ENCODE data around the gene LACC1. TPM values are rescaled to one million over a fixed set of nuclear protein-coding genes. Genes with fewer than 3 reads are reported as not detected.

The LACC1 gene
- total and polyA plus RNA-seq, 9 donors = 2.0 to 7.3 (median 5.3) TPM

DNA sequence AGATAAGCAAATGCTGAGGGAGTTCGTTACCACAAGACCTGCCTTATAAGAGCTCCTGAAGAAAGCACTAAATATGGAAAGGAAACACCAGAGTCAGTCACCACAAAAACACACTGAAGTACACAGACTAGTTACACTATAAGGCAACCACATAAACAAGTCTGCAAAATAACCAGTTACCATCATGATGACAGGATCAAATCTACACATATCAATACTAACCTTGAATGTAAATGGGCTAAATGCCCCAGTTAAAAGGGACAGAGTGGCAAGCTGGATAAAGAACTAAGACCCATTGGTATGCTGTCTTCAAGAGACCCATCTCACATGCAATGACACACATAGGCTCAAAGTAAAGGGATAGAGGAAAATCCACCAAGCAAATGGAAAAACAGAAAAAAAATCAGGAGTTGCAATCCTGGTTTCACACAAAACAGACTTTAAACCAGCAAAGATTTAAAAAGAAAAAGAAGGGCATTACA lies 26.7 kb upstream of the LACC1 start:
- TF ChIP-seq POLR2A (IDR thresholded peaks at IDR 0.05) (no peak), EP300 (IDR thresholded peaks at IDR 0.05) (no peak), CTCF (IDR thresholded peaks at IDR 0.05) (no peak)
- H3K9me3 ChIP-seq = peaks cover 3 to 8% of the 10 kb centered on the region in 2 donors
- no peak overlapping the region for H3K27ac ChIP-seq
- H3K4me3 ChIP-seq = no peak overlapping the region
- H3K36me3 ChIP-seq = no peaks in the 10 kb centered on the region
- WGBS, 3 donors = 97 to 100% (median 98%) methylated on average over 1 of the region's 1 CpG
- intact Hi-C loops (cut with DNase I) = no loop called here
- peaks cover 2% of the 10 kb centered on the region for H3K4me1 ChIP-seq (ENCODE audit: insufficient read depth)
- DNase-seq = no peak
- no peaks in the 10 kb centered on the region for H3K27me3 ChIP-seq

GRCh38 chr13:43861863-43862262 lies 17.8 kb upstream of the LACC1 start:
- Histone ChIP-seq H3K9me3 (no peaks in the 10 kb centered on the region), H3K4me3 (no peak overlapping the region), H3K4me1 (ENCODE audit: insufficient read depth) (no peaks in the 10 kb centered on the region), H3K36me3 (no peaks in the 10 kb centered on the region), H3K27me3 (no peaks in the 10 kb centered on the region), H3K27ac (no peak overlapping the region)
- TF ChIP-seq CTCF (IDR thresholded peaks at IDR 0.05) (no peak), POLR2A (IDR thresholded peaks at IDR 0.05) (no peak), EP300 (IDR thresholded peaks at IDR 0.05) (no peak)
- WGBS, 3 donors = 82 to 89% (median 84%) methylated on average over 1 of the region's 1 CpG
- intact Hi-C loops (cut with DNase I) = no loop called here
- no peak for DNase-seq

- no peak for DNase-seq
- Histone ChIP-seq H3K9me3 (no peaks in the 10 kb centered on the region), H3K36me3 (no peaks in the 10 kb centered on the region), H3K4me1 (ENCODE audit: insufficient read depth) (no peaks in the 10 kb centered on the region), H3K4me3 (no peak overlapping the region), H3K27me3 (peaks cover 3% of the 10 kb centered on the region), H3K27ac (no peak overlapping the region)
- WGBS, 3 donors = 89 to 98% (median 96%) methylated on average over 4 of the region's 4 CpGs
- intact Hi-C loops (cut with DNase I) = no loop called here
- TF ChIP-seq CTCF (IDR thresholded peaks at IDR 0.05) (no peak), EP300 (IDR thresholded peaks at IDR 0.05) (no peak), POLR2A (IDR thresholded peaks at IDR 0.05) (no peak)
These were observed 14.8 kb upstream of the LACC1 start for GRCh38 chr13:43864921-43865320.

GRCh38 chr13:43865892-43866291 lies 13.8 kb upstream of the LACC1 start:
- no peak overlapping the region for H3K4me3 ChIP-seq
- no peak overlapping the region for H3K27ac ChIP-seq
- no peaks in the 10 kb centered on the region for H3K9me3 ChIP-seq
- peaks cover 3% of the 10 kb centered on the region for H3K27me3 ChIP-seq
- TF ChIP-seq CTCF (IDR thresholded peaks at IDR 0.05) (no peak), EP300 (IDR thresholded peaks at IDR 0.05) (no peak), POLR2A (IDR thresholded peaks at IDR 0.05) (no peak)
- 87 to 94% (median 88%) methylated on average over 4 of the region's 4 CpGs for WGBS, 3 donors
- DNase-seq = no peak
- no peaks in the 10 kb centered on the region for H3K4me1 ChIP-seq (ENCODE audit: insufficient read depth)
- no peaks in the 10 kb centered on the region for H3K36me3 ChIP-seq
- intact Hi-C loops (cut with DNase I) = no loop called here
